HG02623 (cell line): Measurements from ENCODE around the gene LCA5L.
"Not testable (repeated sequence)": the region's sequence is repeated elsewhere in the genome, so short reads cannot be mapped to it uniquely, and the experiment has no call there.

ENCODE experiments used
- ATAC-seq: cut with Tn5 transposase; IDR thresholded peaks from one replicate; pipeline ENCODE4 v1.9.1; 2021; ENCODE audit warnings: moderate library complexity; ENCODE audit not compliant: unreplicated experiment

Gene LCA5L

DNA sequence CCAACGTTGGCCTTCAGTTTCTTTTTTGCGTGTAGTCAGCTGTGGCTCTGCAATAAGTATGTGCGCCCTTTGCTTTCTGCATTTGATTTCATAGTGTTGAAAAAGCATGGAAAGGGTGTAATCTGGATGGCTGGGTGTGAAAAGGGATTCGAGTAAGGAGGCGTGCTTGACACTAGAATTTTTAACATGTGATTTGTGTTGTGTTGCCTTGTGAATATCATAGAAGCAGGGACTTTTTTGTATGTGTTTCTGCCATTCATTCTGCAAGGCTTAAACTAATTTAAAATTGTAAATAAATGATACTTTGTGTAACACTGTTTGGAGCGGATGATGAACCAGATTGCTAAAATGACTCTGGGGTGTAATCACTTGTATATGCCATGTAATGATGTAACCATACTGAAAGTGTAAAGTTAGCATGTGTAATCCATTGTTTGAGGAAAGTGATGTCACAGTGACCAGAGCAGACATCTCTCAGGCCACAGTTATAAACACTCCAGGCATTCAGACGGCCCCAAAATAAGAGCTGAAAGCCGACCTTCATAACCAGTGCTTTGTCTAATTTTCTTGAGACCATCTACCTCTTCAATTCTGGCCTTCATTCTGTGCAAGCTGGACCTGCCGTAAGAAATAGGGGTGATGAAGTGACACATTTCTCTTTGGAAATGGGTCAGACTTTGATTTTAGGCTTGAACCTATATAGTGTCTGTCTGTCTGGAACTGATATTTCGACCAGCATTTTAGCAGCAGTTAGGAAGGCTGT lies 6.8 kb upstream of the LCA5L start:
- ATAC-seq: no peak

- ATAC-seq: no peak
Measured at GRCh38 chr21:39451332-39452206, 6.0 kb upstream of the LCA5L start, which contains the start of gene SH3BGR. Gene SH3BGR, plus strand, starts transcription at chr21:39451970. Its CDS starts 127 bp downstream, at chr21:39452097.

DNA sequence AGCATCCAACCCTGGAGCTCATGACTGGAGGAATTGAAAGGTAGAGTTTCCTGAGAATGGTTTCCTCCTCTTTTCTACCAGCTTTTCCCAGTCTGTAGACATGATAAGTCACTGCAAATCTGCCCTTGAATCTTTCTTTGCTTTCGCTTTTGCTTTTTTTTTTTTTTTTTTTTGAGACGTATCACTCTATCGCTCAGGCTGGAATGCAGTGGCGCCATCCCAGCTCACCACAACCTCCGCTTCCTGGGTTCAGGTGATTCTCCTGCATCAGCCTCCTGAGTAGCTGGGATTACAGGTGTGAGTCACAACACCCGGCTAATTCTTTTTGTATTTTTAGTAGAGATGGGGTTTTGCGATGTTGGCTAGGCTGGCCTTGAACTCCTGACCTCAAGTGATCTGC lies 1.7 kb upstream of the LCA5L start:
- ATAC-seq: no peak

DNA sequence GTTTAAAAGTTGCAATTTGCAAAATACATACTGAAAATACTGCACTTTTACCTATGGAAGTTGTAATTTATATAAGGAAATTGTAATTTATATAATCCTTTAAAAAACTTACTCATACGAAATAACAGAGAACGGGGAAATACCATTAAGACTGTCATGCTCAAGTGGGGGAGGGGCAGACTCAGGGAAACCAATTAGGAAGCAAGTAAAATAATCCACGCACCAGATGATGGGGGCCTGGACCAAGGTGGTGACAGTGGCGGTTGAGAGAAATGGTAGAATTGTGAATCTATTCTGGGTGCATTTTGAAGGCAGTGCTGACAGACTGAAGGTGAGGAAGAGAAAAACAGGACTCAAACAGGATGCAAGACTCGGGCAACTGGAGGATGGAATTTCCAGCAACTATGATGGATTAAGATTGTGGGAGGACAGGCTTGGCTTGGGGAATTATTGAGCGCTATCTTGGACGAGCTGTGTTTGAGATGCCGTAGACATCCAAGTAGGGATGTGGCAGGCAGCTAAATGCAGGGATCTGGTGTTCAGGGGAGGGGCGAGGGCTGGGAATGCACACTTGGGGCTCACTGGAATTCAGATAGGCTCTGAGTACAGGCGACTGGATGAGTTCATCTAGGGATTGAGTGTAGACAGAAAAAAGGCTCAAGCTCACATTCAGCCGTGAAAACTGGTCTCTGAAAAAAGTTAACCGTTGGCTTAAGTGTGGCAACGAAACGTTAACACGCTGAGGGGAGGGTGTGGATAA lies 977 bp downstream of the LCA5L start:
- no peak for ATAC-seq

GRCh38 chr21:39441502-39442475 lies 3.8 kb downstream of the LCA5L start:
- no peak for ATAC-seq

DNA sequence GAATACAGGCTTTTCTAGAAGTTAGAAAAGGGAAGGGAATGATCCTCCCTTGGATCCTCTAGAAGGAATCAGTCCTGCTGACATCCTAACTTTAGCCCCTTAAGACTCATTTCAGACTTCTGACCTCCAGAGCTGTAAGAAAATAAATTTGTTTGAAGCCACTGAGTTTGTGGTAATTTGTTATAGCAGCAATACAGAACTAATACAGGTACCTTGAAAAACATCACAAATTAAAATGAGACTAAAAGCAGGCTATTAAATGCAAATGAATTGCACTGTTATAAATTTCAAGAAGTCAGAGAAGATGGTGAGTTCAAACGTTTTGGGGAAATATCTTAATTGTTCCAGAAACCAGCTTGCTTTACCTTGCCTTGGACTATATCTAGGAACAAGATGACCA lies 6.3 kb downstream of the LCA5L start:
- ATAC-seq: no peak

GRCh38 chr21:39434950-39435349 lies 10.6 kb downstream of the LCA5L start:
- no peak for ATAC-seq

GRCh38 chr21:39430954-39431353 lies 14.6 kb downstream of the LCA5L start:
- no peak for ATAC-seq

DNA sequence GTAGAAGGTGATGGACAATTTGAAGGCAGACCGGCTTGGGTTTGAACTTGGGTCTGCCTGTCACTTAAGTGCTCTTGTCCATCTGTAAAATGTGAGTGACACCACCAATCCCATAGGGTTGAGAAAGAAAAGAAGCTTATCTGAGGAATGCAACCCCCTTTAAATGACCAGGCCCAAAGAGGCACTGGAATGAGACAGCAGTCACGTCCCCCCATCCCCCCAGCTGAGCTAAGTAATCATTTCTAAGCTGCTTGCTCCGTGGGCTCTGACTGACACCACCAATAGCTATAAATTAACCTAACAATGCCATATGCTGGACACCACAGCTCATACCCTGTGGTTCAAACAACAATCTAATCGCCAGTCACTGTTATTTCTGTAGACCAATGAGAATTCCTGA lies 15.1 kb downstream of the LCA5L start:
- no peak for ATAC-seq

GRCh38 chr21:39430016-39430415 lies 15.6 kb downstream of the LCA5L start:
- ATAC-seq: no peak

- no peak for ATAC-seq
Measured at GRCh38 chr21:39429445-39429844, 16.1 kb downstream of the LCA5L start.

- no peak for ATAC-seq
Measured at GRCh38 chr21:39422527-39423241, 22.9 kb downstream of the LCA5L start.

- not testable (repeated sequence) for ATAC-seq
Measured at GRCh38 chr21:39419204-39419603, 26.4 kb downstream of the LCA5L start.

GRCh38 chr21:39406065-39406464 lies 39.5 kb downstream of the LCA5L start:
- no peak for ATAC-seq

DNA sequence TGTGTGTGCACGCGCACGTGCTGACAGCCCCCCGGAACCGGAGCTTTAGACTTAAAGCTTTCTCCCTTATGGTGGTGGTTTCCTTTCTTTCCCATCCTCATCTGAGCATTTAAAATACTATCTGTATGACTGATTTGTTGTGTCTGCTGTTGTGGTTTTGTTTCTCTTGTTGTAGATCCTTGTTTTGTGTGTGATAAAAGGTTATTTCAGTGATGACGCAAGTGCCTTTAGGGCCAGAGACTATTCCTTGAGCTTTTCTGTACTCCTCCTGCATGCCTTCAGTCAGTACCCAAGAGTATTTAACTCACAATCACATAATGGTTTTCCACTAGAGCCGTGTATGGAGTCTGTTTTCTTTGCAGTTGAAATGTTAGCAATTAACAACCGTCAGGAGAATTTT lies 45.4 kb downstream of the LCA5L start:
- no peak for ATAC-seq

- no peak for ATAC-seq
Measured at GRCh38 chr21:39397646-39398385, 47.8 kb downstream of the LCA5L start.

- no peak for ATAC-seq
Measured at GRCh38 chr21:39392981-39393380, 52.6 kb downstream of the LCA5L start.

- no peak for ATAC-seq
Measured at GRCh38 chr21:39390212-39390765, 55.3 kb downstream of the LCA5L start.

- peak; percentile 11 for ATAC-seq
Measured at GRCh38 chr21:39388811-39389155, 56.8 kb downstream of the LCA5L start.
